WTC11 (cell line): ENCODE results near the gene RP2. TPM values are rescaled to one million over a fixed set of nuclear protein-coding genes. Genes with fewer than 3 reads are reported as not detected.

Source experiments
- ATAC-seq: fragments of 200-7000 bp; cut with Tn5 transposase; 2 replicates; pipeline ENCODE4 v1.10.0; 2021; ENCODE audit warnings: mild to moderate bottlenecking, moderate library complexity
- CTCF ChIA-PET: fragments of 300-600 bp; sonication (Branson Sonifier 250); formaldehyde crosslinking; loops from one replicate; lab custom pipeline; 2021; ENCODE audit warnings: antibody characterized with exemption; lab: Charles Lee
- POLR2A ChIA-PET: fragments of 350-600 bp; sonication (Branson Sonifier 250); formaldehyde crosslinking; loops from one replicate; lab custom pipeline; 2021; ENCODE audit warnings: antibody characterized with exemption; lab: Charles Lee
- DNase-seq: peaks from one replicate; pipeline ENCODE4 v3.0.0; 2021; ENCODE audit warnings: low spot score
- H3K27ac Mint-ChIP-seq: 2 replicates; pipeline ENCODE4 v1.8.0; 2021; ENCODE audit warnings: mixed read lengths
- H3K27me3 Mint-ChIP-seq: 2 replicates; pipeline ENCODE4 v1.8.0; 2021; ENCODE audit warnings: low read depth, mild to moderate bottlenecking, moderate library complexity, mixed read lengths
- H3K36me3 Mint-ChIP-seq: 2 replicates; pipeline ENCODE4 v1.8.0; 2021; ENCODE audit warnings: mixed read lengths
- H3K4me1 Mint-ChIP-seq: 2 replicates; pipeline ENCODE4 v1.8.0; 2022; ENCODE audit warnings: mixed read lengths
- H3K4me3 Mint-ChIP-seq: 2 replicates; pipeline ENCODE4 v1.8.0; 2021; ENCODE audit warnings: mild to moderate bottlenecking, moderate library complexity, mixed read lengths
- H3K9me3 Mint-ChIP-seq: 2 replicates; pipeline ENCODE4 v1.8.0; 2021; ENCODE audit warnings: mixed read lengths
- ATF3 ChIP-seq: sonication (generic); formaldehyde crosslinking; conservative IDR thresholded peaks from 2 replicates; pipeline ENCODE4 v1.8.1; 2022; ENCODE audit warnings: mild to moderate bottlenecking, missing genetic modification reagents
- ATF6 ChIP-seq: sonication (generic); formaldehyde crosslinking; IDR thresholded peaks from 2 replicates; pipeline ENCODE4 v1.8.1; 2023; ENCODE audit warnings: mild to moderate bottlenecking, missing genetic modification reagents
- FOXK1 ChIP-seq: sonication (generic); formaldehyde crosslinking; IDR thresholded peaks from 2 replicates; pipeline ENCODE4 v1.8.0; 2022; ENCODE audit warnings: mild to moderate bottlenecking, moderate library complexity, missing genetic modification reagents
- GRHL2 ChIP-seq: fragments of 250-450 bp; sonication (Bioruptor Pico); IDR thresholded peaks from 2 replicates; pipeline ENCODE4 v1.8.0; 2022; ENCODE audit warnings: mild to moderate bottlenecking, moderate library complexity; ENCODE audit not compliant: insufficient replicate concordance, severe bottlenecking
- HMGXB4 ChIP-seq: sonication (generic); formaldehyde crosslinking; IDR thresholded peaks from 2 replicates; pipeline ENCODE4 v1.8.1; 2023; ENCODE audit warnings: mild to moderate bottlenecking, moderate library complexity, missing genetic modification reagents
- NR1H2 ChIP-seq: sonication (generic); formaldehyde crosslinking; IDR thresholded peaks from 2 replicates; pipeline ENCODE4 v1.9.0; 2021; ENCODE audit warnings: mild to moderate bottlenecking, moderate library complexity, missing genetic modification reagents
- NR2C2 ChIP-seq: sonication (generic); formaldehyde crosslinking; IDR thresholded peaks from 2 replicates; pipeline ENCODE4 v1.8.0; 2022; ENCODE audit warnings: mild to moderate bottlenecking, missing genetic modification reagents
- PRDM15 ChIP-seq: sonication (generic); formaldehyde crosslinking; IDR thresholded peaks from 2 replicates; pipeline ENCODE4 v1.8.0; 2022; ENCODE audit warnings: missing genetic modification reagents
- USF2 ChIP-seq: sonication (generic); formaldehyde crosslinking; IDR thresholded peaks from 2 replicates; pipeline ENCODE4 v1.8.1; 2023; ENCODE audit warnings: mild to moderate bottlenecking, missing genetic modification reagents, moderate library complexity
- ZBTB21 ChIP-seq: sonication (generic); formaldehyde crosslinking; IDR thresholded peaks from 2 replicates; pipeline ENCODE4 v1.8.1; 2023; ENCODE audit warnings: mild to moderate bottlenecking, missing genetic modification reagents, borderline replicate concordance
- ZNF425 ChIP-seq: fragments of 250-450 bp; sonication (Bioruptor Pico); conservative IDR thresholded peaks from 2 replicates; pipeline ENCODE4 v1.9.0; 2021; ENCODE audit warnings: mild to moderate bottlenecking
- ZNF671 ChIP-seq: fragments of 250-450 bp; sonication (Bioruptor Pico); IDR thresholded peaks from 2 replicates; pipeline ENCODE4 v1.8.0; 2021; ENCODE audit warnings: mild to moderate bottlenecking
- total RNA-seq: library from RNA; stranded (reverse); gene quantifications from 3 replicates; pipeline ENCODE4 v1.2.3, GENCODE V29; 2021
- TF ChIP-seq, protein P1 (sequence below): sonication (generic); formaldehyde crosslinking; IDR thresholded peaks from 2 replicates; pipeline ENCODE4 v1.8.1; 2023; ENCODE audit warnings: mild to moderate bottlenecking, missing genetic modification reagents, moderate library complexity

RP2 gene
- total RNA-seq, 1 experiment from 2014 or later, result 6.9 TPM

DNA sequence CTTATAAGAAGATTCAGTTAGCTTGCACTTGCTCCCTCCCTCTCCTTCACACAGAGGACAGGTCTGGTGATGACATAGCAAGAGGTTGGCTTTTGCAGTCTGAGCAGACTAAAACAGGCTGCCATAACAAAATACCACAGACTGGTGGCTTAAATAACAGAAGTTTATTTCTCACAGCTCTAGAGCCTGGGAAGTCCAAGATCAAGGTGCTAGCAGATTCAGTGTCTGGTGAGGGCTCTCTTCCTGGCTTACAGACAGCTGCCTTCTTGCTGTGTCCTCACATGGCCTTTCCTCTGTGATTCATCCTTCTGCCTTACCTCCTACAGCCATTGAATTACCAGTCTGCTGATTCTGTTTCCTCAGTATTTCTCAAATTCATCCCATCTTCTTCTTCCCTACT is 13.1 kb downstream of the RP2 start:
- ChIA-PET POLR2A (no interaction called here), CTCF (interaction anchor here (0.8 kb wide), 1 partner anchor 54 kb away, joined by 3 read pairs; no protein-coding TSS in a partner anchor)
- TF ChIP-seq PRDM15 (no peak), GRHL2 (CRISPR knock-in tag) (no peak), NR2C2 (CRISPR knock-in tag) (no peak), ZNF425 (no peak), FOXK1 (CRISPR knock-in tag) (no peak), USF2 (CRISPR knock-in tag) (no peak), ZBTB21 (CRISPR knock-in tag) (no peak)
- no peak for DNase-seq
- Mint-ChIP-seq H3K27me3 (no peaks in the 10 kb centered on the region), H3K36me3 (peaks cover 4% of the 10 kb centered on the region; the same call in 1 of the 2 replicates), H3K27ac (no peak overlapping the region), H3K4me3 (no peak overlapping the region), H3K9me3 (peaks cover 6% of the 10 kb centered on the region; the same call in 1 of the 2 replicates), H3K4me1 (peaks cover 3% of the 10 kb centered on the region; the same call in 1 of the 2 replicates)
- ATAC-seq, result no peak

- CTCF ChIA-PET, result no interaction called here
- Mint-ChIP-seq H3K4me1 (peaks cover 3% of the 10 kb centered on the region; the same call in 1 of the 2 replicates), H3K36me3 (peaks cover 4% of the 10 kb centered on the region; the same call in 1 of the 2 replicates), H3K27ac (no peak overlapping the region), H3K4me3 (no peak overlapping the region), H3K9me3 (peaks cover 6% of the 10 kb centered on the region; the same call in 1 of the 2 replicates), H3K27me3 (no peaks in the 10 kb centered on the region)
- TF ChIP-seq HMGXB4 (no peak), ATF6 (CRISPR knock-in tag) (no peak), NR1H2 (no peak), ATF3 (no peak), ZNF671 (CRISPR knock-in tag) (no peak)
- TF ChIP-seq, protein P1, sequence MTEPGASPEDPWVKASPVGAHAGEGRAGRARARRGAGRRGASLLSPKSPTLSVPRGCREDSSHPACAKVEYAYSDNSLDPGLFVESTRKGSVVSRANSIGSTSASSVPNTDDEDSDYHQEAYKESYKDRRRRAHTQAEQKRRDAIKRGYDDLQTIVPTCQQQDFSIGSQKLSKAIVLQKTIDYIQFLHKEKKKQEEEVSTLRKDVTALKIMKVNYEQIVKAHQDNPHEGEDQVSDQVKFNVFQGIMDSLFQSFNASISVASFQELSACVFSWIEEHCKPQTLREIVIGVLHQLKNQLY (CRISPR knock-in tag), result no peak
- ATAC-seq, result no peak
- no peak for DNase-seq
- POLR2A ChIA-PET, result no interaction called here
Observed at GRCh38 chrX:46850771-46851170, 13.9 kb downstream of the RP2 start.
